WTC11 (cell line): Measurements from ENCODE around the gene FSTL4. TPM values are rescaled to one million over a fixed set of nuclear protein-coding genes. Genes with fewer than 3 reads are reported as not detected.

ENCODE experiments used
- ATAC-seq: fragments of 200-7000 bp; cut with Tn5 transposase; 2 replicates; pipeline ENCODE4 v1.10.0; 2021; ENCODE audit warnings: mild to moderate bottlenecking, moderate library complexity
- CTCF ChIA-PET: fragments of 300-600 bp; sonication (Branson Sonifier 250); formaldehyde crosslinking; loops from one replicate; lab custom pipeline; 2021; ENCODE audit warnings: antibody characterized with exemption; lab: Charles Lee
- POLR2A ChIA-PET: fragments of 350-600 bp; sonication (Branson Sonifier 250); formaldehyde crosslinking; loops from one replicate; lab custom pipeline; 2021; ENCODE audit warnings: antibody characterized with exemption; lab: Charles Lee
- DNase-seq: peaks from one replicate; pipeline ENCODE4 v3.0.0; 2021; ENCODE audit warnings: low spot score
- H3K27ac Mint-ChIP-seq: 2 replicates; pipeline ENCODE4 v1.8.0; 2021; ENCODE audit warnings: mixed read lengths
- H3K27me3 Mint-ChIP-seq: 2 replicates; pipeline ENCODE4 v1.8.0; 2021; ENCODE audit warnings: low read depth, mild to moderate bottlenecking, moderate library complexity, mixed read lengths
- H3K36me3 Mint-ChIP-seq: 2 replicates; pipeline ENCODE4 v1.8.0; 2021; ENCODE audit warnings: mixed read lengths
- H3K4me1 Mint-ChIP-seq: 2 replicates; pipeline ENCODE4 v1.8.0; 2022; ENCODE audit warnings: mixed read lengths
- H3K4me3 Mint-ChIP-seq: 2 replicates; pipeline ENCODE4 v1.8.0; 2021; ENCODE audit warnings: mild to moderate bottlenecking, moderate library complexity, mixed read lengths
- H3K9me3 Mint-ChIP-seq: 2 replicates; pipeline ENCODE4 v1.8.0; 2021; ENCODE audit warnings: mixed read lengths
- AR ChIP-seq: fragments of 250-450 bp; sonication (Bioruptor Pico); IDR thresholded peaks from 2 replicates; pipeline ENCODE4 v1.9.0; 2021; ENCODE audit warnings: mild to moderate bottlenecking
- CDX4 ChIP-seq: fragments of 250-450 bp; sonication (Bioruptor Pico); IDR thresholded peaks from 2 replicates; pipeline ENCODE4 v1.9.0; 2021; ENCODE audit warnings: moderate library complexity, mild to moderate bottlenecking, inconsistent platforms, borderline replicate concordance
- ELF4 ChIP-seq: sonication (generic); formaldehyde crosslinking; IDR thresholded peaks from 2 replicates; pipeline ENCODE4 v1.8.1; 2022; ENCODE audit warnings: low read depth, mild to moderate bottlenecking, moderate library complexity, missing genetic modification reagents
- ETV6 ChIP-seq: sonication (generic); formaldehyde crosslinking; IDR thresholded peaks from 2 replicates; pipeline ENCODE4 v1.8.1; 2022; ENCODE audit warnings: mild to moderate bottlenecking, missing genetic modification reagents
- FOXJ3 ChIP-seq: sonication (generic); formaldehyde crosslinking; IDR thresholded peaks from 2 replicates; pipeline ENCODE4 v1.9.0; 2021; ENCODE audit warnings: missing genetic modification reagents, mild to moderate bottlenecking, borderline replicate concordance
- FOXP4 ChIP-seq: sonication (generic); formaldehyde crosslinking; IDR thresholded peaks from 2 replicates; pipeline ENCODE4 v1.8.0; 2022; ENCODE audit warnings: mild to moderate bottlenecking, missing genetic modification reagents
- GABPB1 ChIP-seq: sonication (generic); formaldehyde crosslinking; IDR thresholded peaks from 2 replicates; pipeline ENCODE4 v1.8.1; 2023; ENCODE audit warnings: mild to moderate bottlenecking, missing genetic modification reagents
- HMGA2 ChIP-seq: fragments of 250-450 bp; sonication (Bioruptor Pico); IDR thresholded peaks from 2 replicates; pipeline ENCODE4 v1.4.0; 2021; ENCODE audit warnings: mild to moderate bottlenecking, moderate library complexity
- MXD4 ChIP-seq: fragments of 250-450 bp; sonication (Bioruptor Pico); IDR thresholded peaks from 2 replicates; pipeline ENCODE4 v1.8.0; 2021; ENCODE audit warnings: mild to moderate bottlenecking, moderate library complexity, borderline replicate concordance
- NFE2L1 ChIP-seq: sonication (generic); formaldehyde crosslinking; IDR thresholded peaks from 2 replicates; pipeline ENCODE4 v1.8.1; 2023; ENCODE audit warnings: missing genetic modification reagents
- NR1H2 ChIP-seq: sonication (generic); formaldehyde crosslinking; IDR thresholded peaks from 2 replicates; pipeline ENCODE4 v1.9.0; 2021; ENCODE audit warnings: mild to moderate bottlenecking, moderate library complexity, missing genetic modification reagents
- NR2C2 ChIP-seq: sonication (generic); formaldehyde crosslinking; IDR thresholded peaks from 2 replicates; pipeline ENCODE4 v1.8.0; 2022; ENCODE audit warnings: mild to moderate bottlenecking, missing genetic modification reagents
- RELA ChIP-seq: sonication (generic); formaldehyde crosslinking; IDR thresholded peaks from 2 replicates; pipeline ENCODE4 v1.8.1; 2022; ENCODE audit warnings: missing genetic modification reagents, mild to moderate bottlenecking, borderline replicate concordance
- SOX15 ChIP-seq: fragments of 250-450 bp; sonication (Bioruptor Pico); IDR thresholded peaks from 2 replicates; pipeline ENCODE4 v1.9.0; 2021; ENCODE audit warnings: mild to moderate bottlenecking
- SP1 ChIP-seq: sonication (generic); formaldehyde crosslinking; conservative IDR thresholded peaks from 2 replicates; pipeline ENCODE4 v1.8.1; 2022; ENCODE audit warnings: missing genetic modification reagents
- USF1 ChIP-seq: sonication (generic); formaldehyde crosslinking; IDR thresholded peaks from 2 replicates; pipeline ENCODE4 v1.8.0; 2022; ENCODE audit warnings: mild to moderate bottlenecking, missing genetic modification reagents
- USF2 ChIP-seq: sonication (generic); formaldehyde crosslinking; IDR thresholded peaks from 2 replicates; pipeline ENCODE4 v1.8.1; 2023; ENCODE audit warnings: mild to moderate bottlenecking, missing genetic modification reagents, moderate library complexity
- ZBTB43 ChIP-seq: sonication (generic); formaldehyde crosslinking; IDR thresholded peaks from 2 replicates; pipeline ENCODE4 v1.8.1; 2023; ENCODE audit warnings: mild to moderate bottlenecking, missing genetic modification reagents
- ZNF219 ChIP-seq: sonication (generic); formaldehyde crosslinking; IDR thresholded peaks from 2 replicates; pipeline ENCODE4 v1.8.0; 2023; ENCODE audit warnings: missing genetic modification reagents, mild to moderate bottlenecking, borderline replicate concordance
- ZNF263 ChIP-seq: sonication (generic); formaldehyde crosslinking; IDR thresholded peaks from 2 replicates; pipeline ENCODE4 v1.8.1; 2022; ENCODE audit warnings: low read depth, mild to moderate bottlenecking, moderate library complexity, missing genetic modification reagents
- ZNF396 ChIP-seq: fragments of 250-450 bp; sonication (Bioruptor Pico); IDR thresholded peaks from 2 replicates; pipeline ENCODE4 v1.8.0; 2021; ENCODE audit warnings: mild to moderate bottlenecking, moderate library complexity, borderline replicate concordance
- ZNF423 ChIP-seq: fragments of 250-450 bp; sonication (Bioruptor Pico); IDR thresholded peaks from 2 replicates; pipeline ENCODE4 v2.1.2; 2022; ENCODE audit warnings: mild to moderate bottlenecking, moderate library complexity
- ZSCAN18 ChIP-seq: fragments of 250-450 bp; sonication (Bioruptor Pico); IDR thresholded peaks from 2 replicates; pipeline ENCODE4 v2.1.2; 2022; ENCODE audit warnings: mild to moderate bottlenecking, moderate library complexity
- total RNA-seq: library from RNA; stranded (reverse); gene quantifications from 3 replicates; pipeline ENCODE4 v1.2.3, GENCODE V29; 2021

FSTL4 gene
- total RNA-seq, 1 experiment from 2014 or later: 6.1 TPM

- H3K4me3 Mint-ChIP-seq: no peak overlapping the region
- TF ChIP-seq RELA (CRISPR knock-in tag) (no peak), HMGA2 (no peak), NFE2L1 (CRISPR knock-in tag) (no peak), CDX4 (CRISPR knock-in tag) (no peak), SP1 (no peak), USF1 (CRISPR knock-in tag) (no peak), NR1H2 (CRISPR knock-in tag) (no peak), GABPB1 (CRISPR knock-in tag) (no peak), ZNF219 (CRISPR knock-in tag) (no peak), ZNF396 (CRISPR knock-in tag) (no peak), FOXJ3 (CRISPR knock-in tag) (no peak), MXD4 (no peak)
- H3K27ac Mint-ChIP-seq: no peak overlapping the region
- ATAC-seq (no peak), DNase-seq (no peak)
- POLR2A ChIA-PET: no interaction called here
- no peaks in the 10 kb centered on the region for H3K9me3 Mint-ChIP-seq
- no peaks in the 10 kb centered on the region; the same call in 1 of the 2 replicates for H3K27me3 Mint-ChIP-seq
- CTCF ChIA-PET: interaction anchor here (1.3 kb wide), 1 partner anchor 80 kb away, joined by 3 read pairs; no protein-coding TSS in a partner anchor
- H3K4me1 Mint-ChIP-seq: peaks cover 8% of the 10 kb centered on the region
- no peaks in the 10 kb centered on the region for H3K36me3 Mint-ChIP-seq
Observed at GRCh38 chr5:133519191-133519590, 93.2 kb downstream of the FSTL4 start.

GRCh38 chr5:133514456-133514855 is 97.9 kb downstream of the FSTL4 start:
- Mint-ChIP-seq H3K36me3 (no peaks in the 10 kb centered on the region), H3K4me3 (no peak overlapping the region), H3K27ac (no peak overlapping the region), H3K27me3 (no peaks in the 10 kb centered on the region), H3K9me3 (no peaks in the 10 kb centered on the region), H3K4me1 (peaks cover 3% of the 10 kb centered on the region; the same call in 1 of the 2 replicates)
- ATAC-seq: no peak
- no peak for DNase-seq
- CTCF ChIA-PET: interaction anchor here (0.6 kb wide), 1 partner anchor 13 kb away, joined by 3 read pairs; no protein-coding TSS in a partner anchor
- POLR2A ChIA-PET: no interaction called here
- TF ChIP-seq SOX15 (CRISPR knock-in tag): no peak
- no peak for TF ChIP-seq USF2 (CRISPR knock-in tag)
- TF ChIP-seq ZSCAN18 (CRISPR knock-in tag): no peak
- TF ChIP-seq USF1 (CRISPR knock-in tag): no peak
- TF ChIP-seq FOXP4 (CRISPR knock-in tag): no peak
- no peak for TF ChIP-seq ZBTB43 (CRISPR knock-in tag)
- TF ChIP-seq AR (CRISPR knock-in tag): no peak
- no peak for TF ChIP-seq ELF4 (CRISPR knock-in tag)
- no peak for TF ChIP-seq ZNF263
- no peak for TF ChIP-seq ZNF396 (CRISPR knock-in tag)
- TF ChIP-seq NR2C2 (CRISPR knock-in tag): no peak
- TF ChIP-seq ETV6 (CRISPR knock-in tag): no peak
- no peak for TF ChIP-seq ZNF423 (CRISPR knock-in tag)
- TF ChIP-seq FOXJ3 (CRISPR knock-in tag): no peak
